Right lobe of liver (tissue), 6 donors: ENCODE measurements around the gene HERPUD1. TPM values are rescaled to one million over a fixed set of nuclear protein-coding genes. Genes with fewer than 3 reads are reported as not detected.
A peak's percentile ranks its signal among the peaks of the same experiment; 100 is the strongest.

Source experiments
- ATAC-seq, 4 donors: fragments of 200-7000 bp; cut with Tn5 transposase; one replicate each; pipeline ENCODE4 v1.9.1; 2020; ENCODE audit warnings: mild to moderate bottlenecking in 4 of 4, moderate library complexity in 4 of 4
- DNase-seq, 3 donors: peaks; one replicate each; pipeline ENCODE4 v3.0.0-alpha.2; 2020
- H3K27ac ChIP-seq, 3 donors: fragments of 200-600 bp; one replicate each; pipeline ENCODE4 v1.8.0; 2022
- H3K27me3 ChIP-seq, 2 donors: fragments of 200-600 bp; one replicate each; pipeline ENCODE4 v1.8.0; 2022
- H3K36me3 ChIP-seq, 4 donors: fragments of 200-600 bp; sonication (generic) in 1 of 4; one replicate each; pipeline versions ENCODE4 v1.5.1 to v1.8.0; 2017 to 2022; ENCODE audit warnings: control low read depth in 1 of 4
- H3K4me1 ChIP-seq, 4 donors: fragments of 200-600 bp; sonication (generic) in 1 of 4; one replicate each; pipeline versions ENCODE4 v1.5.1 to v1.8.0; 2017 to 2022; ENCODE audit warnings: control low read depth in 1 of 4
- H3K4me3 ChIP-seq, 3 donors: fragments of 200-600 bp; one replicate each; pipeline ENCODE4 v1.8.0; 2022
- H3K9me3 ChIP-seq, 4 donors: fragments of 200-600 bp; sonication (generic) in 1 of 4; one replicate each; pipeline versions ENCODE4 v1.5.1 to v1.8.0; 2017 to 2022; ENCODE audit warnings: control low read depth in 1 of 4
- POLR2A ChIP-seq: fragments of 450-650 bp; IDR thresholded peaks from one replicate; pipeline ENCODE4 v1.6.1; 2017; ENCODE audit warnings: antibody characterized with exemption, mild to moderate bottlenecking
- WGBS: methylation state at CpG from one replicate; pipeline ENCODE4 v1.1.6; 2018; ENCODE audit warnings: low coverage, low lambda C conversion rate; ENCODE audit not compliant: insufficient coverage; ENCODE audit errors: missing lambda C conversion rate; 5-methylcytosine and 5-hydroxymethylcytosine counted together
- intact Hi-C, 2 donors: fragments of 100-400 bp; cut with DNase I; formaldehyde crosslinking; loops; one replicate each; pipeline versions ENCODE4 v1.11.2 to v1.14.1; 2022
- total RNA-seq, 6 experiments: library from RNA; depleted of rRNA in 2 of 6; stranded (reverse); fragments of >200 nt in 2 of 6; fragmentation: NEBNext Ultra II Directional in 3 of 6; extraction: Animal tissue kit (Norgen Biotek cat#: 25700) in 3 of 6; gene quantifications; one replicate each; pipeline versions ENCODE4 v1.1.0 to v1.2.4, GENCODE V29; 2016 to 2023
- TF ChIP-seq, protein P1 (sequence below), 4 donors: fragments of 200-600 bp in 3 of 4; fragments of 450-650 bp in 1 of 4; IDR thresholded peaks; one replicate each; pipeline versions ENCODE4 v1.5.1 to v1.8.0; 2016 to 2022; ENCODE audit warnings: antibody characterized with exemption in 4 of 4, mild to moderate bottlenecking in 2 of 4
- donor health status: DM: no; HTN: yes; CAD: no.
- donor health status: DM: no; HTN: no; CAD: no.
- donor health status: DM: no; HTN: no; CAD: no.
- donor health status: DM: no; HTN: yes; CAD: no.
- donor health status: DM: no; HTN: yes; CAD: no.

HERPUD1 gene
- total RNA-seq, 6 experiments from 2014 or later: 103 to 185 (median 133) TPM

DNA sequence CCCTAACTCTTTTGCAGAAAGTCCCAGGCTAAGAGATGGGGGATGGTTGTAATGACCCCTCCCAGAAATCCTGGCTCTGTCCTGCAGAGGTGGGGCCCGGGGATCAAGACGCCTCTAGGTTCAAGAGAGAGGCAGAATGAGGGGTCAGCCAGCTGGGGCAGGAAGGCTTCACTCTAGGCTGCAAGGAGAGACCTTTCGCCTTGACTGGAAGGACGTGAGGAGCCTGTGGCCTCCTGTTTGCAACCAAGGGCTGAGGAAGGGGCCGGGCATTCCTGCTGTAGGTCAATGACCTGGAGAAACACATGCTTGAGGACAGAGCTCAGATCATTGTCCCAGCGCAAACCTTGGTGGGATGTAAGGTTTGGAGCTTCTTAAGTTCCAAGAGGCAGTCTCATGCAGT is 21.1 kb downstream of the HERPUD1 start:
- no peak overlapping the region for H3K4me3 ChIP-seq
- no peak overlapping the region for H3K27ac ChIP-seq
- no peaks in the 10 kb centered on the region for H3K4me1 ChIP-seq
- ATAC-seq: peak in 1 of 4 donors; percentile 19
- no peaks in the 10 kb centered on the region for H3K27me3 ChIP-seq
- DNase-seq: no peak
- no peaks in the 10 kb centered on the region for H3K36me3 ChIP-seq
- TF ChIP-seq, protein P1, sequence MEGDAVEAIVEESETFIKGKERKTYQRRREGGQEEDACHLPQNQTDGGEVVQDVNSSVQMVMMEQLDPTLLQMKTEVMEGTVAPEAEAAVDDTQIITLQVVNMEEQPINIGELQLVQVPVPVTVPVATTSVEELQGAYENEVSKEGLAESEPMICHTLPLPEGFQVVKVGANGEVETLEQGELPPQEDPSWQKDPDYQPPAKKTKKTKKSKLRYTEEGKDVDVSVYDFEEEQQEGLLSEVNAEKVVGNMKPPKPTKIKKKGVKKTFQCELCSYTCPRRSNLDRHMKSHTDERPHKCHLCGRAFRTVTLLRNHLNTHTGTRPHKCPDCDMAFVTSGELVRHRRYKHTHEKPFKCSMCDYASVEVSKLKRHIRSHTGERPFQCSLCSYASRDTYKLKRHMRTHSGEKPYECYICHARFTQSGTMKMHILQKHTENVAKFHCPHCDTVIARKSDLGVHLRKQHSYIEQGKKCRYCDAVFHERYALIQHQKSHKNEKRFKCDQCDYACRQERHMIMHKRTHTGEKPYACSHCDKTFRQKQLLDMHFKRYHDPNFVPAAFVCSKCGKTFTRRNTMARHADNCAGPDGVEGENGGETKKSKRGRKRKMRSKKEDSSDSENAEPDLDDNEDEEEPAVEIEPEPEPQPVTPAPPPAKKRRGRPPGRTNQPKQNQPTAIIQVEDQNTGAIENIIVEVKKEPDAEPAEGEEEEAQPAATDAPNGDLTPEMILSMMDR (IDR thresholded peaks at IDR 0.05): no peak
- TF ChIP-seq POLR2A: no peak
- no peaks in the 10 kb centered on the region for H3K9me3 ChIP-seq
- WGBS: 54% methylated on average over 6 of the region's 6 CpGs
- intact Hi-C loops: loop anchor here (5.0 to 10.0 kb wide), 2 partner anchors 78 to 86 kb away; partner anchors contain the start of gene SLC12A3 (in 1 of the 2)

DNA sequence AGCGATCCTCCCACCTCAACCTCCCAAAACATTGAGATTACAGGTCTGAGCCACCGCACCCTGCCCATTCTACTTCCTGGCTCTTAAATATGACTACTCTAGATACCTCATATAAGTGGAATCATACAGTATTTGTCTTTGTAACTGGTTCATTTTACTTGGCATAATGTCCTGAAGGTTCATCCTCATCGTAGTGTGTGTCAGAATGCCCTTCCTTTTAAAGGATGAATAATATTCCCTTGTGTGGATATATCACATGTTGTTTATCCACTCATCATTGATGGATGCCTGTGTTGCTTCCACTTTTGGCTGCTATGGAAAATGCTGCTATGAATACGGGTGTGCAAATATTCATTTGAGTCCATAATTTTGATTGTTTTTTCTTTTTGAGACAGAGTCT is 24.1 kb downstream of the HERPUD1 start:
- no peak overlapping the region for H3K4me3 ChIP-seq
- no peak overlapping the region for H3K27ac ChIP-seq
- WGBS: 75% methylated on average over 3 of the region's 4 CpGs
- H3K27me3 ChIP-seq: no peaks in the 10 kb centered on the region
- peaks cover 0 to under 1% (median 0%) of the 10 kb centered on the region in 4 donors for H3K4me1 ChIP-seq
- H3K36me3 ChIP-seq: no peaks in the 10 kb centered on the region
- ATAC-seq: no peak
- DNase-seq: no peak
- TF ChIP-seq, protein P1 (IDR thresholded peaks at IDR 0.05): no peak
- no peak for TF ChIP-seq POLR2A
- no peaks in the 10 kb centered on the region for H3K9me3 ChIP-seq
- intact Hi-C loops: loop anchor here in 1 of 2 donors (10.0 kb wide), 1 partner anchor 81 kb away; no protein-coding TSS in a partner anchor

DNA sequence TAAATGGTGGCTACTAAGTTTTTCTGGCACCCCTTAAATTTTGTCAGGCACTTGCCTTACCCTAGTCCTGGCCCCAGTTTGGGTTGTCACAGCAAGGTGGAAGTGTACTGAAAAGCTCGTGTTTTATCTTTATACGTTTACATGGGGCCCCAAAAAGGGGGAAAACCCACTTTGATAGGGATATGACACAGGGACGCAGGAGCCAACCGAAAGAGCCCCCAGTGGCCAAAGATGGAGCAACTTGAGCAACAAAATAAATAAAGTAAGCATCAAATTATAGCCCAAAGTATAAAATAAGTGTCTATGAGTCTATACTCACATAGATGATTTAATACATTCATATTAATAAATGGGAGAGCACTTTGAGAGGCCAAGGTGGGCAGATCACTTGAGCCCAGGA is 24.8 kb downstream of the HERPUD1 start:
- H3K27me3 ChIP-seq: no peaks in the 10 kb centered on the region
- TF ChIP-seq, protein P1 (IDR thresholded peaks at IDR 0.05): no peak
- TF ChIP-seq POLR2A: no peak
- H3K9me3 ChIP-seq: no peaks in the 10 kb centered on the region
- H3K4me1 ChIP-seq: peaks cover 0 to 4% (median 0%) of the 10 kb centered on the region in 4 donors
- no peak overlapping the region for H3K4me3 ChIP-seq
- WGBS: 59% methylated on average over 4 of the region's 4 CpGs
- no peaks in the 10 kb centered on the region for H3K36me3 ChIP-seq
- no peak overlapping the region for H3K27ac ChIP-seq
- intact Hi-C loops: loop anchor here in 1 of 2 donors (10.0 kb wide), 1 partner anchor 82 kb away; no protein-coding TSS in a partner anchor
- DNase-seq: no peak
- no peak for ATAC-seq

DNA sequence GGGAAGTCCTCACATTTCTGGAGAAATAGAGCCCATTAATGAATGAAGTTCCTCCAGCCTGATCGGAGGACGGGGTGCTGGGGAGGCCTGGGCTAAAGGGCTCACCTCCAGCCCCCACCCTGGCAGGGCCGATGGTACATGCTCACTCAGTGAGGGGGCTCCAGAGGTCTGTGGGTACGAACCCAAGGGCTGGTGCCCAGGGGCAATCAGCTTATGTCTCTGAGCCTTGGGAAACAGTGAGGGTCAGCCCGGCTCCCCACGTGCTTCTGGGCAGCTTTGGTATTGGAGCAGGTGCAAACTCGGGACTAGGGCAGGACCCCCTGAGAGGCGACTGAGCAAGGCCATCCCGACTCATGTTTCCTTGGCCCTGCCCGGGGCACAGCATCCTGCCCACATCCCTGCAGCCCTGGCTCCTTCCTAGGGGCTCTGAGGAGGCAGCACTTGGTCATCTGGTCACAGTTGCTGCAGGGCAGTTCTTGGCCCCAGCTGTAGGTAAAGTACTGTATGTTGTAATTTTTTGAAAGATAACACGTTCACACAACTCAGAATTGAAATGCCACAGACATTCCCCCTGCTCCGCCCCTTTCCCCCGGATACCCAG is 28.8 kb downstream of the HERPUD1 start:
- Histone ChIP-seq H3K27me3 (no peaks in the 10 kb centered on the region), H3K4me3 (no peak overlapping the region), H3K4me1 (peaks cover 0 to 21% (median 2%) of the 10 kb centered on the region in 4 donors), H3K27ac (peak overlapping the region in 1 of 3 donors; percentile 24), H3K36me3 (no peaks in the 10 kb centered on the region), H3K9me3 (no peaks in the 10 kb centered on the region)
- peak; percentile 2 to 28 (median 8) for ATAC-seq
- no peak for TF ChIP-seq POLR2A
- TF ChIP-seq, protein P1 (IDR thresholded peaks at IDR 0.05): no peak
- intact Hi-C loops: no loop called here
- DNase-seq: peak in 1 of 3 donors; percentile 20
- WGBS: 39% methylated on average over 3 of the region's 13 CpGs
